Neuron (in vitro differentiated cells): Measurements from ENCODE around the gene APAF1.

Experiments
- H2AFZ ChIP-seq: one replicate; pipeline ENCODE4 v1.6.1; 2013; ENCODE audit warnings: low read depth, mild to moderate bottlenecking, inconsistent platforms, low read length, moderate library complexity
- H3K27me3 ChIP-seq: one replicate; pipeline ENCODE4 v1.6.1; 2013; ENCODE audit warnings: low read length; ENCODE audit not compliant: insufficient read depth
- H3K36me3 ChIP-seq: one replicate; pipeline ENCODE4 v1.6.1; 2013; ENCODE audit warnings: low read length; ENCODE audit not compliant: insufficient read depth
- H3K4me1 ChIP-seq: one replicate; pipeline ENCODE4 v1.6.1; 2013; ENCODE audit warnings: low read length; ENCODE audit not compliant: insufficient read depth
- H3K4me3 ChIP-seq: 2 replicates; pipeline ENCODE4 v1.5.1; 2013; ENCODE audit warnings: mild to moderate bottlenecking, low read length, moderate library complexity
- H3K9me3 ChIP-seq: one replicate; pipeline ENCODE4 v1.6.1; 2013; ENCODE audit warnings: low read length

APAF1 gene

GRCh38 chr12:98678946-98679610 lies 34.0 kb downstream of the APAF1 start:
- no peak overlapping the region for H3K4me3 ChIP-seq
- no peaks in the 10 kb centered on the region for H3K9me3 ChIP-seq
- no peaks in the 10 kb centered on the region for H3K27me3 ChIP-seq
- H2AFZ ChIP-seq: no peak overlapping the region
- H3K36me3 ChIP-seq: peaks cover 85% of the 10 kb centered on the region
- H3K4me1 ChIP-seq: no peaks in the 10 kb centered on the region

- H2AFZ ChIP-seq: no peak overlapping the region
- no peak overlapping the region for H3K4me3 ChIP-seq
- H3K4me1 ChIP-seq: no peaks in the 10 kb centered on the region
- no peaks in the 10 kb centered on the region for H3K27me3 ChIP-seq
- H3K9me3 ChIP-seq: no peaks in the 10 kb centered on the region
- H3K36me3 ChIP-seq: peaks cover 85% of the 10 kb centered on the region
Measured at GRCh38 chr12:98679611-98680005, 34.5 kb downstream of the APAF1 start.

GRCh38 chr12:98684199-98684598 lies 39.1 kb downstream of the APAF1 start:
- no peaks in the 10 kb centered on the region for H3K4me1 ChIP-seq
- no peak overlapping the region for H2AFZ ChIP-seq
- no peaks in the 10 kb centered on the region for H3K27me3 ChIP-seq
- H3K9me3 ChIP-seq: no peaks in the 10 kb centered on the region
- no peak overlapping the region for H3K4me3 ChIP-seq
- peaks cover 87% of the 10 kb centered on the region for H3K36me3 ChIP-seq

- Histone ChIP-seq H3K36me3 (peaks cover 80% of the 10 kb centered on the region), H3K4me3 (no peak overlapping the region), H3K27me3 (no peaks in the 10 kb centered on the region)
Measured at GRCh38 chr12:98686603-98687002, 41.5 kb downstream of the APAF1 start.

DNA sequence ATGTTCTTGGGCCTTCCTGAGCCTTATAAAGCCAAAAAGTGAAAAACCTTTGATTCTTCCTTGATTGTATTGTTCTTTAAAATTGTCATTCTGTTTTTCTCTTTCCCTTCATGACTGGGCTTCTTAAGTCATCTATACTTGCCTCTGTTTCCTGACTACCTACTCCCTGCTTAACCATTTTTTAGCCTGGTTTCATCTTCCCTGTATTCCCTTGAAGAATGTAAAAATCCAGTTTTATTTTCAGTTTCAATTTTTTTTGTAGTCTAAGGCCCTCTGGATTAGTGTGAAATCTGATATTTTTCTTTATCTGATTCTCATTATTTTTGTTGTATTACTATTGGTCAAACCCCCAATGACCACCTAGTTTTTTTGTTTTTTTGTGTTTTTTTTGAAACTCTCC lies 46.3 kb downstream of the APAF1 start:
- Histone ChIP-seq H2AFZ (no peak overlapping the region), H3K4me1 (no peaks in the 10 kb centered on the region), H3K4me3 (no peak overlapping the region), H3K27me3 (no peaks in the 10 kb centered on the region), H3K36me3 (peaks cover 52% of the 10 kb centered on the region), H3K9me3 (no peaks in the 10 kb centered on the region)

More at GRCh38 chr12:98686603-98687002, 41.5 kb downstream of the APAF1 start:
- H3K4me1 ChIP-seq: no peaks in the 10 kb centered on the region
- H3K9me3 ChIP-seq: no peaks in the 10 kb centered on the region
- no peak overlapping the region for H2AFZ ChIP-seq

DNA sequence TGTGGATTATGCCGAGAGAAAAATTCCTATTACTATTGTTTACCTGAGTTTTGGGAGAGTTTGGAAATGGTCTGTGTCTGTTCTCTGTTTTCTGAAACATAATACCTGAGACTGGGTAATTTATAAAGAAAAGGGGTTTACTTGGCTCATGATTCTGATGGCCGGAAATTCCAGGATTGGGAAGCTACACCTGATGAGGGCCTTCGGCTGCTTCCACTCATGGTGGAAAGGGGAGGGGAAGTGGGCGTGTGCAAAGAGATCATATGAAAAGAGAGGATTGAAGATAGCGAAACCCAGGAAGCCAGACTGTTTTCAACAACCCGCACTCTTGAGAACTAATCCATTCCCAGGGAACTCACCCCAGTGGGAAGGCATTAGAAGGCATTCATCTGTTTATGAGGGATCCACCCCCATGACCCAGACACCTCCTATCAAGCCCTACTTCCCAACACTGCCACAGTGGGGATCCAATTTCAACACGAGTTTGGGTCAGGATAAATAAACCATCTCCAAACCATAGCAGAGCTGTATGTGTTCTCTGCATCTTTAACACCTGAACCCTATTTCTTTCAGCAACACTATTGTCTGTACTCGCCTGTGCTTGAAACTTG lies 51.1 kb downstream of the APAF1 start:
- Histone ChIP-seq H3K9me3 (no peaks in the 10 kb centered on the region), H3K4me3 (no peak overlapping the region), H3K4me1 (peaks cover 5% of the 10 kb centered on the region), H2AFZ (no peak overlapping the region), H3K36me3 (peaks cover 37% of the 10 kb centered on the region), H3K27me3 (no peaks in the 10 kb centered on the region)

DNA sequence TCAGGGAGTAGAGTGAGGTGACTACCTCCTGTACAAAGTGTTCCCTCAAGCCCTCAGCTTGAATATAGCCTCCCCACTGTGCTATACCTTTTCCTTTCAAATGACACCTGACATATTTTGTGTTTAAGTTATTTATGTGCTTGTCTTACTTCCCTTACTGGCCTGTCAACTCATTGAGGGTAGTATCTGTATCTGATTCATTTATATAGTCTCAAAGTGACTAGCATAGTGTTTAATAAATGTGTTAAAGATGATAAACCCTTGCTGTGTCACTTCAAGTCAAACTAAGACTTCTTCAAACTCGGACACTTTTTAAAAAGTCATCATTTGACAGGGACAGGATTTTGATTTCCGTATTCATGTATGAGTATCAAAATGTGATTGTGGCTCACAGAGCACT lies 52.1 kb downstream of the APAF1 start:
- H3K36me3 ChIP-seq: peaks cover 38% of the 10 kb centered on the region
- peaks cover 5% of the 10 kb centered on the region for H3K4me1 ChIP-seq
- H3K9me3 ChIP-seq: no peaks in the 10 kb centered on the region
- H3K4me3 ChIP-seq: no peak overlapping the region
- H2AFZ ChIP-seq: no peak overlapping the region
- no peaks in the 10 kb centered on the region for H3K27me3 ChIP-seq

DNA sequence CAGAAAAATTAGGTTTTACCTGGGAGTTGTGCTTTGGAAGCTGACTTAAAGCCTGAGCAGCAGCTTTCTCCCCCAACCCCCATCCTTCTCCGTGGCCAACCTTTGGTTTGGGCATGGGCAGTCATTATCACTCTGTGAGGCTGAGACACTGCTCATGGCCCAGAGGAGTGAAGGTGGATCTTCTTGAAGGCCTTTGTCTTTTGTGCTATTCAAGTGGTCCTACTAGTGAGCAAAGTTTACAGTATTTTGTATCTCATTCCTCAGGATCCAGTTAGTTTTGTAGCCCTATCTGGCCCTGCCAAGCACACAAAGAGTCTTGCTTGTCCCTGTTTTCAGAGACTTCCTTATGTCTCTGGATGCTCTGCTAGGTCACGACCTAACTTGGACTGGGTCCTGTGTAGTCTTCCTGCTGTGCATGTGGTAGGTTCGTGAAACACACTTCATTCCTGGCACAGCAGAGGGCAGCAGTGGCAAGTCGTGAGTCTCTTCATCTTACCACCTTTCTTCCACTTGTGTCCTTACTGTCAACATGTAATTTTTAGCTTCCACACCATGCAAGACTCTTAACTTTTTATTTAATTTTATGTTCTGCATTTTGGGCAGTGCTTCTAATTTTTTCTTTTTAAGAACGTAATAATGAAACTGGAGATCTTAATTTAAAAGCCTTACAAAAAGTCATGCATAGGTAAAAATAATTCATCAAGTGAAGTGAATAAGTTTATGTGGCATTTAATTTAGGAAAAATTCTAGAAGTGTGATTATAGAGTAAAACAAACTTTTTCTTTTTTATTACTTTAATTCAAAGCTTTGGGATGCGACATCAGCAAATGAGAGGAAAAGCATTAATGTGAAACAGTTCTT lies 53.7 kb downstream of the APAF1 start:
- Histone ChIP-seq H3K36me3 (peaks cover 40% of the 10 kb centered on the region), H3K4me3 (no peak overlapping the region)

DNA sequence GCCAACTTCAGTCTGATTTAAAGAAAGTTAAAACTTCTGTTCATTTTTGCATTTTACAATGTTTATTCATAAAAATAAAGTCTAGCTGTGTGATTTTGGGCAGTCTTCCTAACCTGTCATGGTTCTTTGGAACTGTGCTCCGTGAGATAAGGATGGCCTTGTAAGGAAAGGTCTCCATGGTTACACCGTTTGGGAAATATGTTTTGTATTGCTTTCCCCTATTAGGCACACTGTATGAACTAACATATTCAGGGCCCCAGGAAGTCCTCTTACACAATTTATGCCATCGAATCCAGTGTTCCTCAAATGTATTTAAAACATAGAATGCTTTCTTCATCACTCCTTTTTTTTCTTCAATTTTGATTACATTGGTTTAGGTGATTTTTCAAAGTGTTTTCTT lies 54.5 kb downstream of the APAF1 start:
- peaks cover 40% of the 10 kb centered on the region for H3K36me3 ChIP-seq

More for the DNA sequence above, 53.7 kb downstream of the APAF1 start:
- H2AFZ ChIP-seq: no peak overlapping the region
- no peaks in the 10 kb centered on the region for H3K27me3 ChIP-seq
- peaks cover 5% of the 10 kb centered on the region for H3K4me1 ChIP-seq
- H3K9me3 ChIP-seq: no peaks in the 10 kb centered on the region

DNA sequence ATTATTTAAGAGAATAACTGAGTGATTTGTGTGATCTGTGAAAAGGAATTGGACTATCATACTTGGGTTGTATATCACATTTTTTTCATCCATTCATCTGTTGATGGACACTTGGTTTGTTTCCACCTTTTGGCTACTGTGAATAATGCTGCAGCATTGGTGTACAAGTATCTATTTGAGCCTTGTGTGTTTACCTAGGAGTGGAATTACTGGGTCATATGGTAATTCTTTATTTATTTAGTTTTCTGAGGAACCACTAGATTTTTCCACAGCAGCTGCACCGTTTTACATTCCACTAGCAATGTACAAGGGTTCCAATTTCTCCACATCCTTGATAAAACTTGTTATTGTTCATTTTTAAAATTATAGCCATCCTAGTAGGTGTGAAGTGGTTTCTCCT lies 56.1 kb downstream of the APAF1 start:
- H3K36me3 ChIP-seq: peaks cover 40% of the 10 kb centered on the region
- H3K9me3 ChIP-seq: no peaks in the 10 kb centered on the region

More for the DNA sequence above, 54.5 kb downstream of the APAF1 start:
- Histone ChIP-seq H3K4me1 (peaks cover 5% of the 10 kb centered on the region), H2AFZ (no peak overlapping the region), H3K4me3 (no peak overlapping the region), H3K9me3 (no peaks in the 10 kb centered on the region), H3K27me3 (no peaks in the 10 kb centered on the region)

DNA sequence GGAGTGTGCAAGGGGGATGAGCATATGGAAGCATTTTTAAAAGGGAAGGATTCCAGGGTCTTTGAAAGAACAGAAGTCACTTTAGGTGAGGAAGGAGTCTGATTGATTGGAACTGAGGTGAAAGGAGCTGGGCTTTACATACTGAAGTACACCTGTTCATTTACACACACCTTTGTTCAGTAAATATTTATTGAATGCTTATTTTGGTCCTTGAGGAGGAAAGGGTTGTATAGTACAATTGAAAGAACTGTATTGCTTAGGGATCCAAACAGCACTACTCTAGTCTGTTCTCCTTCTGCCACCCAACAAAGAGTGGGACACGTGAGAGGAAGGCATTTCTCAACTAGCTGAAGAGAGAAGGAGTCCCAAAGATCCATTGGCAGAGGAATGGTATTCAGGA lies 63.9 kb downstream of the APAF1 start:
- H3K36me3 ChIP-seq: peaks cover 59% of the 10 kb centered on the region
- H3K4me1 ChIP-seq: no peaks in the 10 kb centered on the region
- H3K4me3 ChIP-seq: no peak overlapping the region
- no peaks in the 10 kb centered on the region for H3K9me3 ChIP-seq
- no peaks in the 10 kb centered on the region for H3K27me3 ChIP-seq
- H2AFZ ChIP-seq: no peak overlapping the region

More for the DNA sequence above, 56.1 kb downstream of the APAF1 start:
- no peaks in the 10 kb centered on the region for H3K27me3 ChIP-seq
- no peak overlapping the region for H2AFZ ChIP-seq
- H3K4me3 ChIP-seq: no peak overlapping the region
- peaks cover 5% of the 10 kb centered on the region for H3K4me1 ChIP-seq

GRCh38 chr12:98714426-98714825 lies 69.3 kb downstream of the APAF1 start:
- Histone ChIP-seq H3K27me3 (no peaks in the 10 kb centered on the region), H2AFZ (no peak overlapping the region), H3K36me3 (peaks cover 61% of the 10 kb centered on the region), H3K9me3 (no peaks in the 10 kb centered on the region), H3K4me3 (no peak overlapping the region), H3K4me1 (no peaks in the 10 kb centered on the region)
